Cardiac muscle cell (in vitro differentiated cells and primary cell): Measurements from ENCODE around the gene LRRC45. TPM values are rescaled to one million over a fixed set of nuclear protein-coding genes. Genes with fewer than 3 reads are reported as not detected.

ENCODE experiments used
- DNase-seq, 2 donors: peaks; one replicate each; pipeline versions ENCODE4 v3.0.0 to v3.0.0-alpha.2; 2010 to 2017; ENCODE audit warnings: low read depth in 1 of 2, low spot score in 1 of 2
- H3K27ac ChIP-seq: fragments of 200-600 bp; sonication (generic); 2 replicates; pipeline ENCODE4 v1.5.1; 2016
- H3K27me3 ChIP-seq: fragments of 200-600 bp; sonication (generic); 2 replicates; pipeline ENCODE4 v1.6.0; 2016; ENCODE audit warnings: control low read depth
- H3K36me3 ChIP-seq: fragments of 200-600 bp; sonication (generic); 2 replicates; pipeline ENCODE4 v1.5.1; 2016; ENCODE audit warnings: control low read depth
- H3K4me1 ChIP-seq: fragments of 200-600 bp; sonication (generic); 2 replicates; pipeline ENCODE4 v1.8.1; 2017; ENCODE audit warnings: low read depth, mild to moderate bottlenecking, mixed run types
- H3K4me3 ChIP-seq: fragments of 200-600 bp; sonication (generic); 2 replicates; pipeline ENCODE4 v1.5.1; 2016; ENCODE audit warnings: mild to moderate bottlenecking
- H3K9me3 ChIP-seq: fragments of 200-600 bp; sonication (generic); 2 replicates; pipeline ENCODE4 v1.5.1; 2017; ENCODE audit warnings: low read depth, mild to moderate bottlenecking, control low read depth
- CTCF ChIP-seq: IDR thresholded peaks from 2 replicates; pipeline ENCODE4 v1.5.1; 2012; ENCODE audit warnings: low read depth, mild to moderate bottlenecking, low read length
- polyA plus RNA-seq: library from polyadenylated mRNA; unstranded; fragments of >200 nt; fragmentation: Nextera tagmentation; extraction: Ambion mirVana; gene quantifications from 2 replicates; pipeline ENCODE4 v1.2.1, GENCODE V29; 2016
- total RNA-seq: library from RNA; depleted of rRNA; stranded (reverse); fragments of >200 nt; gene quantifications from 2 replicates; pipeline ENCODE4 v1.2.3, GENCODE V29; 2016

Gene LRRC45
- total and polyA plus RNA-seq, 2 experiments from 2014 or later, result 31.8 to 36.5 TPM

- Histone ChIP-seq H3K9me3 (no peaks in the 10 kb centered on the region), H3K36me3 (no peaks in the 10 kb centered on the region), H3K4me1 (no peaks in the 10 kb centered on the region), H3K27me3 (no peaks in the 10 kb centered on the region), H3K27ac (peak overlapping the region; percentile 32), H3K4me3 (no peak overlapping the region)
- no peak for TF ChIP-seq CTCF
- no peak for DNase-seq
Measured at GRCh38 chr17:82046903-82047302, 23.8 kb downstream of the LRRC45 start.

- no peak for DNase-seq
- Histone ChIP-seq H3K27ac (no peak overlapping the region), H3K36me3 (no peaks in the 10 kb centered on the region), H3K27me3 (no peaks in the 10 kb centered on the region), H3K4me3 (no peak overlapping the region), H3K4me1 (no peaks in the 10 kb centered on the region), H3K9me3 (no peaks in the 10 kb centered on the region)
- TF ChIP-seq CTCF, result no peak
Measured at GRCh38 chr17:82047379-82047778, 24.3 kb downstream of the LRRC45 start.

GRCh38 chr17:82047914-82048570, 24.9 kb downstream of the LRRC45 start:
- H3K36me3 ChIP-seq, result no peaks in the 10 kb centered on the region
- no peak overlapping the region for H3K27ac ChIP-seq
- no peaks in the 10 kb centered on the region for H3K27me3 ChIP-seq
- no peak for DNase-seq
- no peak overlapping the region for H3K4me3 ChIP-seq
- H3K9me3 ChIP-seq, result no peaks in the 10 kb centered on the region
- peaks cover 4% of the 10 kb centered on the region for H3K4me1 ChIP-seq
- no peak for TF ChIP-seq CTCF

GRCh38 chr17:82048571-82048971, 25.5 kb downstream of the LRRC45 start:
- no peak for TF ChIP-seq CTCF
- DNase-seq, result no peak
- H3K9me3 ChIP-seq, result no peaks in the 10 kb centered on the region
- peaks cover 4% of the 10 kb centered on the region for H3K4me1 ChIP-seq
- H3K36me3 ChIP-seq, result no peaks in the 10 kb centered on the region
- no peak overlapping the region for H3K27ac ChIP-seq
- no peak overlapping the region for H3K4me3 ChIP-seq
- H3K27me3 ChIP-seq, result no peaks in the 10 kb centered on the region

- TF ChIP-seq CTCF, result no peak
- Histone ChIP-seq H3K4me3 (no peak overlapping the region), H3K27me3 (no peaks in the 10 kb centered on the region)
Measured at GRCh38 chr17:82049106-82049505, 26.0 kb downstream of the LRRC45 start.

More at GRCh38 chr17:82049106-82049505, 26.0 kb downstream of the LRRC45 start:
- Histone ChIP-seq H3K36me3 (no peaks in the 10 kb centered on the region), H3K4me1 (peaks cover 4% of the 10 kb centered on the region), H3K9me3 (no peaks in the 10 kb centered on the region), H3K27ac (no peak overlapping the region)
- no peak for DNase-seq
